PC-9 (cell line): Measurements from ENCODE around the gene TEX29. TPM values are rescaled to one million over a fixed set of nuclear protein-coding genes. Genes with fewer than 3 reads are reported as not detected.

Experiments
- BruUV-seq: library from RNA; stranded (reverse); fragments of 400-500 nt; replicated peaks from 2 replicates; lab custom pipeline; 2021; lab: Mats Ljungman, UMichigan
- CTCF ChIA-PET: fragments of 300-600 bp; sonication (Branson Sonifier 250); formaldehyde crosslinking; loops from one replicate; lab custom pipeline; 2022; ENCODE audit warnings: antibody characterized with exemption; lab: Charles Lee
- POLR2A ChIA-PET: fragments of 300-600 bp; sonication (Branson Sonifier 250); formaldehyde crosslinking; loops from one replicate; lab custom pipeline; 2022; ENCODE audit warnings: antibody characterized with exemption; ENCODE audit not compliant: unreplicated experiment; lab: Charles Lee
- DNase-seq, 2 experiments: peaks; one replicate each; pipeline versions ENCODE4 v3.0.0 to v3.0.0-alpha.2; 2015 to 2022; ENCODE audit warnings: mixed read lengths in 1 of 2
- H2AFZ ChIP-seq: fragments of 200-600 bp; sonication (generic); 2 replicates; pipeline ENCODE4 v1.8.1; 2017; ENCODE audit warnings: antibody characterized with exemption
- H3F3A ChIP-seq: fragments of 200-600 bp; sonication (generic); 2 replicates; pipeline ENCODE4 v1.8.1; 2017; ENCODE audit warnings: antibody characterized with exemption, mild to moderate bottlenecking, low read depth; ENCODE audit not compliant: insufficient read depth
- H3K27ac ChIP-seq: fragments of 200-600 bp; sonication (generic); 2 replicates; pipeline ENCODE4 v1.6.1; 2016; ENCODE audit warnings: mixed run types
- H3K27me3 ChIP-seq: fragments of 200-600 bp; sonication (generic); 2 replicates; pipeline ENCODE4 v1.6.1; 2016; ENCODE audit warnings: low read depth, mixed run types; ENCODE audit not compliant: insufficient read depth
- H3K36me3 ChIP-seq: fragments of 200-600 bp; sonication (generic); 2 replicates; pipeline ENCODE4 v1.6.1; 2016; ENCODE audit warnings: low read depth, mixed run types
- H3K4me1 ChIP-seq: fragments of 200-600 bp; sonication (generic); replicated peaks from 2 replicates; pipeline ENCODE4 v1.6.1; 2016; ENCODE audit warnings: mixed run types; ENCODE audit not compliant: insufficient read depth
- H3K4me2 ChIP-seq: fragments of 200-600 bp; sonication (generic); 2 replicates; pipeline ENCODE4 v1.6.1; 2017; ENCODE audit warnings: mixed run types
- H3K4me3 ChIP-seq: fragments of 200-600 bp; sonication (generic); 2 replicates; pipeline ENCODE4 v1.6.1; 2016; ENCODE audit warnings: mixed run types
- H3K79me2 ChIP-seq: fragments of 200-600 bp; sonication (generic); 2 replicates; pipeline ENCODE4 v1.6.1; 2017; ENCODE audit warnings: low read depth, mixed run types
- H3K9me2 ChIP-seq: fragments of 200-600 bp; sonication (generic); 2 replicates; pipeline ENCODE4 v1.8.1; 2017; ENCODE audit warnings: mild to moderate bottlenecking; ENCODE audit not compliant: insufficient read depth
- H3K9me3 ChIP-seq: fragments of 200-600 bp; sonication (generic); 2 replicates; pipeline ENCODE4 v1.8.1; 2016; ENCODE audit warnings: low read depth; ENCODE audit not compliant: insufficient read depth
- H4K20me1 ChIP-seq: fragments of 200-600 bp; sonication (generic); 2 replicates; pipeline ENCODE4 v1.8.1; 2017; ENCODE audit not compliant: insufficient read depth
- CTCF ChIP-seq: fragments of 200-600 bp; sonication (generic); conservative IDR thresholded peaks from 2 replicates; pipeline ENCODE4 v1.6.1; 2017; ENCODE audit warnings: mixed run types, antibody characterized with exemption, mild to moderate bottlenecking, moderate library complexity
- EZH2 ChIP-seq: fragments of 200-600 bp; sonication (generic); IDR thresholded peaks from 2 replicates; pipeline ENCODE4 v1.8.0; 2017; ENCODE audit warnings: antibody characterized with exemption, low read depth
- intact Hi-C: fragments of 100-400 bp; cut with micrococcal nuclease; formaldehyde crosslinking; loops from one replicate; pipeline ENCODE4 v1.10.0; 2022; ENCODE audit not compliant: unreplicated experiment
- total RNA-seq: library from RNA; stranded (reverse); gene quantifications from 2 replicates; pipeline ENCODE4 v1.2.3, GENCODE V29; 2021

The TEX29 gene
- total RNA-seq, 1 experiment from 2014 or later: not detected

- no peak overlapping the region for H3K27ac ChIP-seq
- BruUV-seq: no TSS peak
- DNase-seq: no peak
- TF ChIP-seq EZH2: no peak
- no peak for TF ChIP-seq CTCF
- intact Hi-C loops: no loop called here
- H3K4me1 ChIP-seq: no peaks in the 10 kb centered on the region
- no peak overlapping the region for H3K4me2 ChIP-seq
- ChIA-PET POLR2A (no interaction called here), CTCF (no interaction called here)
- no peaks in the 10 kb centered on the region for H3F3A ChIP-seq
- peaks cover 6% of the 10 kb centered on the region for H3K27me3 ChIP-seq
- H2AFZ ChIP-seq: no peak overlapping the region
- H3K9me2 ChIP-seq: no peaks in the 10 kb centered on the region
- no peak overlapping the region for H3K4me3 ChIP-seq
- H3K36me3 ChIP-seq: no peaks in the 10 kb centered on the region
- H3K79me2 ChIP-seq: no peaks in the 10 kb centered on the region
- H4K20me1 ChIP-seq: no peaks in the 10 kb centered on the region
- no peaks in the 10 kb centered on the region for H3K9me3 ChIP-seq
Observed at GRCh38 chr13:111318386-111318785, 2.1 kb upstream of the TEX29 start.

- DNase-seq: no peak
- Histone ChIP-seq H3K27me3 (peaks cover 17% of the 10 kb centered on the region), H3K27ac (no peak overlapping the region), H3F3A (no peaks in the 10 kb centered on the region), H3K79me2 (no peaks in the 10 kb centered on the region), H3K4me3 (no peak overlapping the region), H3K9me3 (no peaks in the 10 kb centered on the region), H2AFZ (no peak overlapping the region), H3K36me3 (no peaks in the 10 kb centered on the region), H4K20me1 (no peaks in the 10 kb centered on the region), H3K4me1 (no peaks in the 10 kb centered on the region), H3K9me2 (no peaks in the 10 kb centered on the region), H3K4me2 (no peak overlapping the region)
- ChIA-PET POLR2A (no interaction called here), CTCF (no interaction called here)
- no TSS peak for BruUV-seq
- TF ChIP-seq EZH2 (no peak), CTCF (no peak)
- intact Hi-C loops: no loop called here
Observed at GRCh38 chr13:111319521-111319920, 921 bp upstream of the TEX29 start.

GRCh38 chr13:111322001-111322915, 1.8 kb downstream of the TEX29 start:
- no TSS peak for BruUV-seq
- no peak for DNase-seq

More at GRCh38 chr13:111322001-111322915, 1.8 kb downstream of the TEX29 start:
- Histone ChIP-seq H3K27me3 (peaks cover 42% of the 10 kb centered on the region), H3K4me1 (no peaks in the 10 kb centered on the region), H3K9me2 (no peaks in the 10 kb centered on the region), H3K36me3 (no peaks in the 10 kb centered on the region), H3F3A (no peaks in the 10 kb centered on the region), H2AFZ (no peak overlapping the region), H3K27ac (no peak overlapping the region), H4K20me1 (no peaks in the 10 kb centered on the region), H3K4me2 (no peak overlapping the region), H3K4me3 (no peak overlapping the region), H3K9me3 (no peaks in the 10 kb centered on the region), H3K79me2 (no peaks in the 10 kb centered on the region)
- no peak for TF ChIP-seq EZH2
- ChIA-PET POLR2A (no interaction called here), CTCF (no interaction called here)
- intact Hi-C loops: no loop called here
